Endothelial cell (in vitro differentiated cells): Measurements from ENCODE around the gene UBA6. TPM values are rescaled to one million over a fixed set of nuclear protein-coding genes. Genes with fewer than 3 reads are reported as not detected.

Source experiments
- DNase-seq: peaks from one replicate; pipeline ENCODE4 v3.0.0; 2021; ENCODE audit warnings: low spot score
- H3K27ac Mint-ChIP-seq: one replicate; pipeline ENCODE4 v1.8.0; 2021; ENCODE audit warnings: mixed read lengths, inconsistent platforms; ENCODE audit not compliant: unreplicated experiment
- H3K27me3 Mint-ChIP-seq: one replicate; pipeline ENCODE4 v1.8.0; 2021; ENCODE audit warnings: mild to moderate bottlenecking, moderate library complexity, mixed read lengths, inconsistent platforms; ENCODE audit not compliant: unreplicated experiment
- H3K36me3 Mint-ChIP-seq: one replicate; pipeline ENCODE4 v1.8.0; 2021; ENCODE audit warnings: mild to moderate bottlenecking, low read depth, mixed read lengths, inconsistent platforms; ENCODE audit not compliant: unreplicated experiment
- H3K4me1 Mint-ChIP-seq: one replicate; pipeline ENCODE4 v1.8.0; 2021; ENCODE audit warnings: mild to moderate bottlenecking, mixed read lengths, inconsistent platforms; ENCODE audit not compliant: unreplicated experiment
- H3K4me3 Mint-ChIP-seq: one replicate; pipeline ENCODE4 v1.8.0; 2021; ENCODE audit warnings: mild to moderate bottlenecking, mixed read lengths, inconsistent platforms; ENCODE audit not compliant: unreplicated experiment
- H3K9me3 Mint-ChIP-seq: one replicate; pipeline ENCODE4 v1.8.0; 2021; ENCODE audit warnings: mixed read lengths, inconsistent platforms; ENCODE audit not compliant: unreplicated experiment
- long read RNA-seq: library from polyadenylated mRNA; unstranded; transcript quantifications from one replicate; pipeline ENCODE4 v2.0.0, GENCODE V29; 2020; ENCODE audit not compliant: unreplicated experiment
- total RNA-seq: library from RNA; stranded (reverse); fragmentation: NEBNext Ultra II Directional; extraction: Animal tissue kit (Norgen Biotek cat#: 25700); gene quantifications from one replicate; pipeline ENCODE4 v1.2.1, GENCODE V29; 2021; ENCODE audit not compliant: unreplicated experiment
- TF ChIP-seq, protein P1 (sequence below): fragments of 200-600 bp; sonication (generic); IDR thresholded peaks from one replicate; pipeline ENCODE4 v1.5.0; 2021; ENCODE audit warnings: antibody characterized with exemption; ENCODE audit not compliant: unreplicated experiment

UBA6 gene
- 79.5 TPM for total RNA-seq
- long read RNA-seq, partial matches to known transcripts = 5 of 9 reads
- long read RNA-seq, other reads (novel, unspliced or antisense) = 2 of 9 reads

DNA sequence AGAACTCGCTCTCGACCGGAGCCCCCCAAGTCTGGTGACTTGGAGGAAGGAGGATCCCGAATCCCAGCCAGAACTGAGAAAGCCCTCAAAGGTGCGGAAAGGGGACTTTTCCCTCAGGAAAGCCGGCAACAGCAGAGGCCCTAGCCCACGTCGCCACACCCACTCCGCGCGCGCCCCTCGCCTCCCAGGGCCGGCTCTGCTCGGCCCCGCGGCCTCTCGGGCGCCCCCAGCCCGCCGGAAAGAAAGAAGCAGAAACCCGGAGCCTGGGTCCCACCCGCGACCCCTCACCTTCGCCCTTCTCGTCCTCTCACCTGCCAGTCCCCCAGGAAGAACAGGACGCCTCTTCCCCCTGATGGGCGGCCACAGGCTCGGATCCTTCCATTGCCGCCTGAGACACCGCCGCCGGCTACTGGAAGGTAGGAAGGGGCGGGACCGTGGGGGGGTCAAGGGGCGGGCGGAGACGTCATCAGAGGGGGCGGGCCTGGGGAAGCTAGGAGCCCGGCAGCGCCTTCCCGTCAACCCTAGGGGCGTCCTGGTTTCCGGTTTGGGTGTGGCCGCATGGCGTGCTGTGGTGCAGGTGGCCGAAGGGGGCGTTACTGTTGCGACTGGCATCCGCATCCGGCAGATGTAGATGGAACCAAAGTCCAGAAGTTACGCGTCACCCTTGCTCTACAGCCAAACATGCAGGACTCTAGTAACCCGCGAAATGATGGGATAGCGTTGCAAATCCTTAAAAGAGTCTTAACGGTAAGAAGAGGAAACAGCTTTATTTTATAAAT, at the start of gene UBA6:
Gene UBA6, minus strand, starts transcription at position 418 of the 779 bp plus-strand sequence. Its CDS starts 36 bp downstream, at position 382.
- peak within 1 kb of the TSS; percentile 95 for H3K4me3 Mint-ChIP-seq
- H3K9me3 Mint-ChIP-seq = no peaks in the 10 kb centered on the region
- H3K27ac Mint-ChIP-seq = peak within 1 kb of the TSS; percentile 91
- TF ChIP-seq, protein P1, sequence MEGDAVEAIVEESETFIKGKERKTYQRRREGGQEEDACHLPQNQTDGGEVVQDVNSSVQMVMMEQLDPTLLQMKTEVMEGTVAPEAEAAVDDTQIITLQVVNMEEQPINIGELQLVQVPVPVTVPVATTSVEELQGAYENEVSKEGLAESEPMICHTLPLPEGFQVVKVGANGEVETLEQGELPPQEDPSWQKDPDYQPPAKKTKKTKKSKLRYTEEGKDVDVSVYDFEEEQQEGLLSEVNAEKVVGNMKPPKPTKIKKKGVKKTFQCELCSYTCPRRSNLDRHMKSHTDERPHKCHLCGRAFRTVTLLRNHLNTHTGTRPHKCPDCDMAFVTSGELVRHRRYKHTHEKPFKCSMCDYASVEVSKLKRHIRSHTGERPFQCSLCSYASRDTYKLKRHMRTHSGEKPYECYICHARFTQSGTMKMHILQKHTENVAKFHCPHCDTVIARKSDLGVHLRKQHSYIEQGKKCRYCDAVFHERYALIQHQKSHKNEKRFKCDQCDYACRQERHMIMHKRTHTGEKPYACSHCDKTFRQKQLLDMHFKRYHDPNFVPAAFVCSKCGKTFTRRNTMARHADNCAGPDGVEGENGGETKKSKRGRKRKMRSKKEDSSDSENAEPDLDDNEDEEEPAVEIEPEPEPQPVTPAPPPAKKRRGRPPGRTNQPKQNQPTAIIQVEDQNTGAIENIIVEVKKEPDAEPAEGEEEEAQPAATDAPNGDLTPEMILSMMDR = peak; percentile 63
- peak; percentile 94 for DNase-seq
- peaks cover 3% of the 10 kb centered on the region for H3K36me3 Mint-ChIP-seq
- peaks cover 16% of the 10 kb centered on the region for H3K4me1 Mint-ChIP-seq
- no peaks in the 10 kb centered on the region for H3K27me3 Mint-ChIP-seq

DNA sequence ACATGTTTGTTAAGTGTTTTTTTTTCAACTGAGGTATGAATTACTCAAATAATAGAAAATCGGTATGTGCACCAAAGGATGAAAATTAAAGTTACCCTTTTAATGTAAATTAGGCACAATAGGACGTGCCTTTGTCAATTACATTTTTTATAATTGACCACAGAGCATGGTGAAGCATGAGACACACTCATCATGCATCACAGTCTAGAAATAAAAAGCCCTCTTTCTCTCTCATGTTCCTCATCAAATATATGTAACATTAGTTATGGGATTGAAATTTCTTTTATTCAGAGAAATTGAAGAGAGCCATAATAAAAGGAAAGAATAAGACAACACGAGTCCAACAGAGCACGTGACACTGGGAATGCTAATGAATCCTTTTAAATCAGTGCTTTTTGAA, 49.7 kb upstream of the UBA6 start:
- Mint-ChIP-seq H3K9me3 (no peaks in the 10 kb centered on the region), H3K4me3 (no peak overlapping the region), H3K27me3 (no peaks in the 10 kb centered on the region), H3K27ac (no peak overlapping the region), H3K36me3 (no peaks in the 10 kb centered on the region), H3K4me1 (no peaks in the 10 kb centered on the region)
- DNase-seq = no peak
- TF ChIP-seq, protein P1 = no peak

DNA sequence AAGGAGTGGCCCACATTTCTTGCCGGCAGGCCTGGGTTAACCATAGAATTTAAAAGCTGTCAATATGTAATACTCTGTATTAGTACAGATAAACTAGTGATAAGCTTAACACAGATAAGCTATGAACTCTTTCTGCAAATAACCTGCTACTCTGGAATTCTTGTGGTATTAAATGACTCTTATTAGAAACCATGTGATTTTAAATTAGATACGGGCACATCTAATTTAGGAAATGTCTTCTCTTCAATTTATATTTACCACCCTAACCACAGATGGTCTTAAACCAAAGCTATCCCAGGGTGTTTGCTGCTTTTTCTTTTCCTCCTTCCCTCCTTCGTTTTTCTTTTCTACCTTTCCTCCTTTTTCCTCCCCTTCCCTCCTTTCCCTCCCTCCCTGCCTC, 48.3 kb upstream of the UBA6 start:
- H3K4me1 Mint-ChIP-seq = peaks cover 3% of the 10 kb centered on the region
- no peaks in the 10 kb centered on the region for H3K36me3 Mint-ChIP-seq
- H3K4me3 Mint-ChIP-seq = no peak overlapping the region
- H3K27me3 Mint-ChIP-seq = no peaks in the 10 kb centered on the region
- TF ChIP-seq, protein P1 = no peak
- no peak overlapping the region for H3K27ac Mint-ChIP-seq
- no peak for DNase-seq
- H3K9me3 Mint-ChIP-seq = no peaks in the 10 kb centered on the region

DNA sequence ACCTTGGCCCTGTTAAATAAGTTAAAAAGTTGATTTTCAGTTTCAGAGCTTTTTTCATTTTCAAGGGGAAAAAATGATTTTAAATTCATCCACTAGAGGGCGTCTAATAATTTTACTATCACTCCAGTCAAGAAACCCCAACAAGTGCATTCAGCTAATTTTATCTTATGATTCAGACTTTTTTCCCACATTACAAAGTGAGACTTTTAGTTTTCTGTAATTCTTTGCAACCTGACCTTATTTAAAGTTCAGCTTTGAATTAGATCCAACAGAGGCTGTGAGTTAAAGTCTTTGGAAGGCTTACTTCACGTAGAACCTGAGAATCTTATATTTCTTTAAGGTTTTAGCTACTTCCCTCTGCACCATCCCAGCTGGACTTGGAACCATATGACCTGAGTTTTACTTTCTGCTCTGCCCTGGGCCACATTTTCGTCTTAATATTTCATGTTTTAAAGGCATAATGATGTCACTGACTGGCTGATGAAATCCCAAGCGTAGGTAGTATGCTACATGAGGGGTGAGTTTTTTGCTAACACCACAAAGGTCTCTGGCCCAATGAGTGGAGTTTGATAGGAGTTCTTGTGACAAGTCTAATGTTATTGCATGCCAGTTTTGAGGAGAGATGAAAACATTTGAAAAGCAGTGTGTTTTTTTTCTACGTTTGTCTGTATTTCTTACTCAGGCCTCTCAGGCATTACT, 46.0 kb upstream of the UBA6 start:
- Mint-ChIP-seq H3K36me3 (no peaks in the 10 kb centered on the region), H3K4me1 (peaks cover 3% of the 10 kb centered on the region), H3K27ac (no peak overlapping the region), H3K9me3 (no peaks in the 10 kb centered on the region), H3K4me3 (no peak overlapping the region), H3K27me3 (no peaks in the 10 kb centered on the region)
- no peak for DNase-seq
- TF ChIP-seq, protein P1 = peak; percentile 96
